HepG2 (cell line): ENCODE data around the gene BBLN.

Experiments used
- CENPT ChIP-seq: sonication (generic); formaldehyde crosslinking; IDR thresholded peaks from 2 replicates; pipeline ENCODE4 v1.8.0; 2022; ENCODE audit warnings: low read depth, mild to moderate bottlenecking, moderate library complexity, missing genetic modification reagents
- MAFK ChIP-seq, 2 experiments: IDR thresholded peaks in 1 of 2; conservative IDR thresholded peaks in 1 of 2; 2 replicates each; pipeline ENCODE4 v1.6.1; 2011; ENCODE audit warnings: improper control_type of control experiment in 2 of 2, low read length in 2 of 2
- TF ChIP-seq, protein P1 (sequence below): sonication (generic); formaldehyde crosslinking; IDR thresholded peaks from 2 replicates; pipeline ENCODE4 v1.5.0; 2020; ENCODE audit warnings: mild to moderate bottlenecking, missing genetic modification reagents, moderate library complexity
- TF ChIP-seq, protein P2 (sequence below): sonication (generic); formaldehyde crosslinking; IDR thresholded peaks from 2 replicates; pipeline ENCODE4 v1.4.0; 2020; ENCODE audit warnings: missing genetic modification reagents

- TF ChIP-seq, protein P1, sequence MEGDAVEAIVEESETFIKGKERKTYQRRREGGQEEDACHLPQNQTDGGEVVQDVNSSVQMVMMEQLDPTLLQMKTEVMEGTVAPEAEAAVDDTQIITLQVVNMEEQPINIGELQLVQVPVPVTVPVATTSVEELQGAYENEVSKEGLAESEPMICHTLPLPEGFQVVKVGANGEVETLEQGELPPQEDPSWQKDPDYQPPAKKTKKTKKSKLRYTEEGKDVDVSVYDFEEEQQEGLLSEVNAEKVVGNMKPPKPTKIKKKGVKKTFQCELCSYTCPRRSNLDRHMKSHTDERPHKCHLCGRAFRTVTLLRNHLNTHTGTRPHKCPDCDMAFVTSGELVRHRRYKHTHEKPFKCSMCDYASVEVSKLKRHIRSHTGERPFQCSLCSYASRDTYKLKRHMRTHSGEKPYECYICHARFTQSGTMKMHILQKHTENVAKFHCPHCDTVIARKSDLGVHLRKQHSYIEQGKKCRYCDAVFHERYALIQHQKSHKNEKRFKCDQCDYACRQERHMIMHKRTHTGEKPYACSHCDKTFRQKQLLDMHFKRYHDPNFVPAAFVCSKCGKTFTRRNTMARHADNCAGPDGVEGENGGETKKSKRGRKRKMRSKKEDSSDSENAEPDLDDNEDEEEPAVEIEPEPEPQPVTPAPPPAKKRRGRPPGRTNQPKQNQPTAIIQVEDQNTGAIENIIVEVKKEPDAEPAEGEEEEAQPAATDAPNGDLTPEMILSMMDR (CRISPR knock-in tag) = no peak
- TF ChIP-seq, protein P2, sequence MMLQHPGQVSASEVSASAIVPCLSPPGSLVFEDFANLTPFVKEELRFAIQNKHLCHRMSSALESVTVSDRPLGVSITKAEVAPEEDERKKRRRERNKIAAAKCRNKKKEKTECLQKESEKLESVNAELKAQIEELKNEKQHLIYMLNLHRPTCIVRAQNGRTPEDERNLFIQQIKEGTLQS (CRISPR knock-in tag) = no peak
- TF ChIP-seq CENPT (CRISPR knock-in tag) (no peak), MAFK (conservative IDR thresholded peaks at IDR 0.05 in 1 of 2, IDR thresholded peaks at IDR 0.05 in 1 of 2; ENCODE audit: low read length in 2 of 2) (no peak)
These were observed 4.1 kb upstream of the BBLN start for GRCh38 chr9:128155736-128156500.
